Measurements from ENCODE around the gene ADD3.

DNA sequence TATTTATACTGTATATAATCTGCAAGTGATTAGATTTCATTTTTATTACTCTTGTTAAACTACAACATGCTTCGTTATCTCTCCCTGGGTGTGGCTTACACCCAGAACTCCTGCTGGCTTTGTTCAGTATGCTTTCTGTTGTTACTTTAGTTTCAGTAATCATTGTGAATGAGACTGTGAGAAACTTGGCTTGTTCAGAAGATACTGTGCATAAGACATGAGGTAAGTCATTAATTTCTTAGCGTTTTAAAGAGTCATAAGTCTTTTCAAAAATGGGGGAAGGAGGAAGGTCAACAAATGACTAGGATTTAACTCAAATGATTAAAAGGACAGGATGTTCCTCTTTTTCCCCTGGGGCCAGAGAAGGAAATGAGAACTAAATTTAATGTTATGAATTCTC is 11.6 kb upstream of the ADD3 start:
- TF ChIP-seq, protein P1, sequence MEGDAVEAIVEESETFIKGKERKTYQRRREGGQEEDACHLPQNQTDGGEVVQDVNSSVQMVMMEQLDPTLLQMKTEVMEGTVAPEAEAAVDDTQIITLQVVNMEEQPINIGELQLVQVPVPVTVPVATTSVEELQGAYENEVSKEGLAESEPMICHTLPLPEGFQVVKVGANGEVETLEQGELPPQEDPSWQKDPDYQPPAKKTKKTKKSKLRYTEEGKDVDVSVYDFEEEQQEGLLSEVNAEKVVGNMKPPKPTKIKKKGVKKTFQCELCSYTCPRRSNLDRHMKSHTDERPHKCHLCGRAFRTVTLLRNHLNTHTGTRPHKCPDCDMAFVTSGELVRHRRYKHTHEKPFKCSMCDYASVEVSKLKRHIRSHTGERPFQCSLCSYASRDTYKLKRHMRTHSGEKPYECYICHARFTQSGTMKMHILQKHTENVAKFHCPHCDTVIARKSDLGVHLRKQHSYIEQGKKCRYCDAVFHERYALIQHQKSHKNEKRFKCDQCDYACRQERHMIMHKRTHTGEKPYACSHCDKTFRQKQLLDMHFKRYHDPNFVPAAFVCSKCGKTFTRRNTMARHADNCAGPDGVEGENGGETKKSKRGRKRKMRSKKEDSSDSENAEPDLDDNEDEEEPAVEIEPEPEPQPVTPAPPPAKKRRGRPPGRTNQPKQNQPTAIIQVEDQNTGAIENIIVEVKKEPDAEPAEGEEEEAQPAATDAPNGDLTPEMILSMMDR (IDR thresholded peaks at IDR 0.05) = no peak
- TF ChIP-seq POLR2A (IDR thresholded peaks at IDR 0.05) = no peak
